GM19035 (cell line): ENCODE data around the gene PRRC2B.

Source experiments
- ATAC-seq: cut with Tn5 transposase; IDR thresholded peaks from one replicate; pipeline ENCODE4 v1.9.1; 2021; ENCODE audit not compliant: unreplicated experiment

Gene PRRC2B

DNA sequence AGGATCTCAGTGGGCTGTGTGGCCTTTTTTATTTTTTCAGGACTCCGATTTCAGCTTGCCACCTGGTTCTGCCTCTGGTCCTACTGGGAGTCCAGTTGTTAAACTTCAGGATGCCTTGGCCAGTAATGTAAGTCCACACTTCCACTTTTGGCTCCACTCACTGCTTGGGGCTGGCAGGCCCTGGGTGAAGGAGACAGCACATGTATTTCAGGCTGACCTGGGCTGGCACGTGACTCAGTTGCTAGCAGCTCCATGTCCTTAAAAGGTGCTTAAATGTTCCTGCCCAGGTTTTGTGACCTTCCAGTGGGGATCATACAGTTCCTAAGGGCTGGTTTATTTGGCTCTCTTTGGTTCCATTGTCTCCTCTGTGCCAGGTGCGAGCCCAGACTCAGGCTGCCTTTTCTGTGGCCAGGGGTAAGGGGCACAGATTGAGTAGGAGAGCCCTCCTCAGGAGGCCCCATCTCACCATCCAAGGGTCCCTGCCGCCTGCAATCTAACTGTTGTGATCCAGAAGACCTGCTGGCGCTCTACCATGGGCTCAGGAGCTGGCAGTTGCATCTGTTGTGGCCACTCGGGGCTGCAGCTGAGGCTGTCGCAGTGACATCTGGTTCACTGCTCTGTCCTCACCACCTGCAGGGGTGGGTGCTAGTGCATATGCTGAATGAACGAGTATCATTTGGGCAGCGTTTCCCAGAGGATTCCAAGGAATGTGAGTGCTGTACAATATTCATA is 89.6 kb downstream of the PRRC2B start:
- no peak for ATAC-seq

DNA sequence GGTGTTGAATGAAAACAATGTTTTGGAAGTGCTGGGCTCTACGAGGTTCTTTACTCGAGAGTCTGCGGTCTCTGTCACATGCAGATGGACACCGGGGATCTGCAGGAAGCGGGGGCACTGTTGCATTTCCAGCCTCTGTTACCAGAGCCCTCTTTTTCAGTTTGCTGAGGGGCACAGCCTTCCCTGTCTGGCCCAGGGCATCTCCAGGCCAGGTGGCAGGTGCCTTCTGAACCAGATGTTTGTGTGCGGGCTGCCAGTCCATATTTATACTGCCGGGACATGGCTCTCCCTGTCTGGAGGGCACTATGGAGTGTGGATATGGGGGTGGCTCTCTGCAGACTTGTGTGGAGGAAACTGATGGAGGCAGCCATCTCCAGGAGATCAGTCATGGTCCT is 90.2 kb downstream of the PRRC2B start:
- no peak for ATAC-seq

DNA sequence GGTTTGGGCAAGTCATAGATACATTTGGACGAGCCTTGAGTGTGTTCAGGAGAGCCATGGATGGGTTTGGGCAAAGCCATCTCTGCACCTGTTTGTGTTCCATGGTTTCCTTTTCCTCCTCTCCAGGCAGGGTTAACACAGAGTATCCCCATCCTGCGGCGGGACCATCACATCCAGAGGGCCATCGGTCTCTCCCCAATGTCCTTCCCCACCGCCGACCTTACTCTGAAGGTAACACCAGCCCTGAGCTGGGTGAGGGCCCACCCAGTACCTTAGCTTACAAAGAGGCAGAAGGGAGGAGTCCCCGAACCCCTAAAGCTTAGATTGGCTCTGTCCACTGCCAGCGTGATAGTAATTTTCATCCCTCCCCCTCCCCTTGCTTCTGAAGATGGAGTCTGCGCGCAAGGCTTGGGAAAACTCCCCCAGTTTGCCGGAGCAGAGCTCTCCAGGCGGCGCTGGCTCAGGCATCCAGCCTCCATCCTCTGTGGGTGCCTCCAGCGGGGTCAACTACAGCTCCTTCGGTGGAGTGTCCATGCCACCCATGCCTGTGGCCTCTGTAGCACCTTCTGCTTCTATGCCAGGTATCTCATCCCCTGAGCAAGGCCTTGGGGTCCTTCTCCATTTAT is 90.8 kb downstream of the PRRC2B start:
- ATAC-seq = no peak

DNA sequence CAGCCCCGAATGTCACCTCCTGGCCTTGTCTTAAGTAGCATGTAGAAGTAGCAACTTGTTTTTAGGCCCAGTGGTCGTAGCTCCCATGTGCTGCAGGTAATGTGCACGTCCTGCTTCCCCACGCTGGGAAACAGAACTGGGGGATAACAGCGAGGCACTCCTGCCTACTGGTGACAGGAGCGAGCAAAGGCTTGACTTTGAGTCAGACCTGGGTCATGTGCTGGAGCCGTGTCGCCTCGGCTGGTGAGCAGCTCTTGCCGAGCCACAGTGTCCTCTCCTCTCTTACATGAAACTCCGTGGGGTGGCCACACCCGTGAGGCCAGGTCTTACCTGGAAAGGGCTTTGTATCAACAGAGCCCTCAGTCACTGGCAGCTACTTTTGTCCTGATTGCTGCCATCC is 91.3 kb downstream of the PRRC2B start:
- no peak for ATAC-seq

DNA sequence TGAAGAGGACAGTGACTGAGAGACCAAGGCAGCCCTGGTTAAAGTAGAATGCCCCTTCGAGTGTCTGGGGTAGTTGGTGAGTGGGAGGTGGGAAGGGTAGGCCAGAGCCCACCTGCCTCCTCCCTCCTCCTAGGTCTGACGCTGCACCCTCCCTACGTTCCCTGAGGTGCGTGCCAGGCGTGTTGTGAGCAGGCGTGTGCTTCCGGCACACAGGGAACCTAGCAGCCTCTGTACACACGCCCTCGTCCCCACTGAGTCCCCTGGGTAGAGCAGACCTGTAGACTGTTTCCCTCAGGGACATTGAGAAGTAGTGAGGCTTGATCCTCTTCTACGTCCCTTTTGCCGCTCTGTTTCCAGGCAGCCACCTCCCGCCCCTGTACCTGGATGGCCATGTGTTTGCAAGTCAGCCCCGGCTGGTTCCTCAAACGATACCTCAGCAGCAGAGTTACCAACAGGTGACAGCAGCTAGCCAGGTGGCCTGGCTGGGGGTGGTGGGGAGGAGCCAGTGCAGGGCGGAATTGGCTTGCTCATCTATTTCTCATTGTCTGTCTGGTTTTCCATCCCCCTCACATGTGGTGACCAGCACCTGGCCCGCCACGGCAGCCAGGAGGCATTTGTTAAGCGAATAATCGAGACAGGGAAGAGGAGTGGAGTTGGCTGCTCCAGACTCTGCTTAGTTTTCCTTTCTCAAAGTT is 92.0 kb downstream of the PRRC2B start:
- no peak for ATAC-seq

DNA sequence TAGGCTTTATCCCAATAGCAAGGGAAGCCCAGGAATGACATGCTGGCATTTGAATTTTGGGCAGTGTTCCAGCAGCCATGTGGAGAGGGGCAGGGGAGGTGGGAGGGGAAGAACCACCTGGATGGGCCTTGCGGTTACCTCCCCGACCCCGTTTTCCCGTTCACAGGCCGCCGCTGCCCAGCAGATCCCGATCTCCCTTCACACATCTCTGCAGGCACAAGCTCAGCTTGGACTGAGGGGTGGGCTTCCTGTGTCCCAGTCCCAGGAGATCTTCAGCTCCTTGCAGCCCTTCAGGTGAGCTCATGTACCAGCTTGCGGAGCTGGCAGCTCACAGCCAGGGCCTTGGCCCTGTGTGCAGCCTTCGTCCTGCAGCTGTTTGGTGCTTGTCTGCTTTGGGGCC is 93.1 kb downstream of the PRRC2B start:
- no peak for ATAC-seq

DNA sequence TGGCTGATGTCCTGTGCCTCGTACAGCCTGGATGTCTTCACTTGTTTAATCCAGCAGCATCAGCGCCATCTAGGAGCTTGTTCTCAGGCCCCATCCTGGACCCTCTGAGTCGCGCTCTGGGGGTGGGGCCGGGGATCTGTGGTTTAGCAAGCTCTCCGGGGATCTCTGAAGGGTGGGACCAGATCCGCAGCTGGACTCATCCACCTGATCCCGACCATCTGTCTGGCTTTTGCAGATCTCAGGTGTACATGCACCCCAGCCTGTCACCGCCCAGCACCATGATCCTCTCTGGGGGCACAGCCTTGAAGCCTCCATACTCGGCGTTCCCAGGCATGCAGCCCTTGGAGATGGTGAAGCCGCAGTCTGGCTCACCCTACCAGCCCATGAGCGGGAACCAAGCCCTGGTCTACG is 93.7 kb downstream of the PRRC2B start:
- ATAC-seq = no peak

DNA sequence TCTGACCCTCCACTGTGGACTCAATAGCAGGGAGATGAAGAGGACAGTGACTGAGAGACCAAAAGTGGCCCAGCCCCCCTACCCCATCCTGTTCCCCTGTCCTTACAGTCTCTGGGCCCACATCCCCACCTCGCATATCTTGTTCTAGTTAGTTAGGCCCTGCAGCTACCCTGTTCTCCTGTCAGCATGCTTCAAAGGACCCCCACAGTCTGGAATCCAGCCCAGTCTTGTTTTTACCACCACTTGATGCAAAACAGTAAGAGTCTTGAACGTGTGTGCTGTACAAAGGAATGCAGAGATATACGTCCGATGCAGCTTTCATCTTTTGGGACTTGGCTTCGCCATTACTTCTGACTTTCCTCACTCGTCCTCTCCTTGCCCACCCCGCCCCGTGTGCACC is 96.6 kb downstream of the PRRC2B start:
- ATAC-seq = no peak

DNA sequence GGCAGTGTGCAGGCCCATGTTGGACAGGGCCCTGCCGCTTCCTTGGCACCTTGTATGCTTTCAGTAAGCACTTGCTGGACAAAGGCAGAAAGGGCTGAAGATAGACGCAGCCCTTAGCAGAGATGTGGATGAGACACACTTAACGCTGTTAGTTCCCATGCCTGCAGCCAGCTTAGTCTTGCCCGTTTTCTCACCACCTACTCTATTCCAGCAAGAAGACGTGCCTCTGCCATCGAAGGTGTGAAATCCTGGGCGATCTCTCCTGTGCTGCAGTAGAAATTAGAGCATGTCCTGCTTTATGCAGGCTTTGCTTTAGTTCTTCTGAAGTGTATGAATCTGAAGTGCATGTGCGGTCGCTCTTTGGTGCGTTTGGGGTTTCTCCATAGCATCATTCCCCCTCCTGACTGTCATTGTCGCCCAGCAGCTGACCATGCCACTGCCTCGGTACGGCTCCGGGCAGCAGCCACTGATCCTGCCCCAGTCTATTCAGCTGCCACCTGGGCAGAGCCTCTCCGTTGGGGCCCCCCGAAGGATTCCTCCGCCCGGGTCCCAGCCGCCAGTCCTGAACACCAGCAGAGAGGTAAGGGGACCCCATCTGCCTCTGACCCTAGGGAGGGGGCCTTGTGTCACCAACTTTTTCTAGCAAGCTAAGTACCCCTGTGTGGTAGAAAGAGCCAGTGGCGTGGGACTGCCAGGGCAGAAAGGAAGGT is 97.3 kb downstream of the PRRC2B start:
- no peak for ATAC-seq

DNA sequence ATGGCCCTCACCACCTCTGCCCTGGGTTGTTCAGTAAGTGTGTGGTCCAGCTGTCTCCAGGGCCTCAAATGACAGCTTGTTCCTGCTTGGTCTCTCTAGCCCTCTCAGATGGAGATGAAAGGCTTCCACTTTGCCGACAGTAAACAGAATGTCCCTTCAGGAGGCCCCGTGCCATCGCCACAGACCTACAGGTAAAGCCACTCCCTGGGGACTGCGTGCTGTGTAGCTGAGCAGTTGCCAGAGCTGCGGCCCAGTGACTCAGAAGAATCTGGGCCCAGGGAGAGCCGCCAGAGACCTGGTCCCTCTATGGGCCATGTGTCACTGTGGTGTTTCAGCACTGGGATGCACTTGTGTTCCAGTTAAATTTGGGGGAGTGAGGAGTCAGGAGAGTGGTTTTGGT is 98.2 kb downstream of the PRRC2B start:
- no peak for ATAC-seq

DNA sequence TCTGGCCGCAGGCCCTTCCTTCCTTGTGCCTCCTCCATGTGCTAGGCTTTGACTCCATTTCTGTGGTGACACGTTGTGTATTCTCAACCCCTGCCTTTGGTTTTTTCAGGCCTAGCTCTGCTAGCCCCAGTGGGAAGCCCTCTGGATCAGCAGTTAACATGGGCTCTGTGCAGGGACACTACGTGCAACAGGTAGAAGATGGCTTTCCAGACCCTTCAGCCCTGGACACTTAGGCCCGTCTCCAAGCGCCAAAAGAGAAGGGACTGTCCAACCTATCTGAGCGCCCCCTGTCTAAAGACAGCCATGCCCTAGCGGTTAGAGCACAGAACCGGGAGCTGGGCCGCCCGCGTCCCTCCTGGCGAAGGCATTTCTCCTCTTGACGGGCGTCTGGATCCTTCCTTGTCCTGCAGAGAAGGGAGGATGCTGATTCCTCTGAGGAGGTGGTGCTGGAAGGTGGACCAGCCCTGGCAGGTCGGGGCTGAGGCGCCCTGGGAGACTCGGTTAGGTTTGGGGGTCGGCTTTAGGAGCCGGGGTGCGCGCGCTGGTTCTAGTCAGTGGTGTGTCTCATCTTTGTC is 100.5 kb downstream of the PRRC2B start:
- no peak for ATAC-seq

DNA sequence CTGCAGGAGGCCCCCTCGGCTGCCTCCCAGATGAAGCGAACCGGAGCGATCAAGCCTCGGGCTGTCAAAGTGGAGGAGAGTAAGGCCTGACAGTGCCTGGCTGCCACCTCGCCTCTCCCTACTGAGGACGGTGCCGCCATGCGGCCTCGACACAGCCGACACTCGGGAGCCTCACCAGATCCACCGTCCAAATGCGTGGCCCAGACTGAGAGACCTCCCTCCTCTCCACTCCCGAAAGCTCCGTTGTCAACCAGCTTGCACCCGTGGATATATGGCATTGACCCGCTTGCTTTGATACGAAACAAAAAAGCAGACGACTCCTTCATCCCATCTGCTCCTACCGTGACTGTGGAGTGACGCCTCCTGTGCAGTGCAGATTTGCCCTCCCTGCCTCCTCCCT is 101.9 kb downstream of the PRRC2B start:
- ATAC-seq = no peak

DNA sequence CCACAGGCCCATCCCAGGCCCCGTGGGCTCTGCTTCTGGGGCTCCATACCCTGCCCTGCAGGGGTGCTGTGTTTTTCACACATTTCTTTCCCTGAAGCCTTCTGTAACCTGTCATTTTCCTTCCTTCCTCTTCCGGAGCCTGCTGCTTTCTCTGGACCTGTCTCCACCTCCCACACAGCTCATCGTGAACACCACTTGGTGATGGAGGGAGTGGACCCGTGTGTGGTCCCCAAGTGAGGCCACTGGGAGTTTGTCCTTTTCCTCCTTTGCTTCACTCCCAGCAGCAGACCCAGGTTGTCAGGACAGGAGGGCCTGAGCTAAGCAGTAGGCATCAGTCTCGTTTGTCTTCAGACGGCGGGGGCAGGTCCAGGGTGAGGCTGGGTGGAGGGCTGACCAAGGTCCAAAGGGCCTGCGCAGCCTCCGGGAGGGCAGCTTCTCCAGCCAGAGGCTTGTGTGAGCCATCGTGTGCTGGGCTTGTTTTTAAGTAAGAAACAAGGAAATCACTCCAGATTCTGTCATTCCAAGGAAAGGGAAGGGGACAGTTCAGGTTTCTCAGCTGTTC is 103.0 kb downstream of the PRRC2B start:
- ATAC-seq = no peak

DNA sequence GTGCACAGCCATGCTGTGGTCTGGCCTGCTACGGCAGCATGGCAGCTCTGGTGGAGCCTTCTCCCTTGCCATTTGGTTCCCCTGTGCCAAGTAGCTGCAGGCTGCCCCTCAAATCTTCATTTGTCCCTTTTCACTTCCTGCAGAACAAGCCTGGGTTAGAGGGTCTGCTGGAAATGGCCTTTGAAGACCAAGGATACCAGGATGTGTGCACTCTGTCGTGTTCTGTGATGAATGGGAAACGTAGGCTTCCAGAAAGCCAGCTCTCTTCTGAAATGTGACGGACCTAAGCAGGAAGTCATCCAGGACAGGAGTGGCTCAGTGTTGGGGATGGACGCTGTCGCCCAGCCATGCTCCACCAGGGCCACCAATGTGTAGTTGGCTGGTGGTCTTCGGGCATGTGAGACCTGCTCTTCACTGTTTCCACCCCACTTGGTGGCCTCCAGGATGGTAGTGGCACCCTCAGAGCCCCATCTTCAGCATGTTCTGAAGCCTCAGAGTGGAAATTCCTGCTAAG is 105.4 kb downstream of the PRRC2B start:
- ATAC-seq = no peak

DNA sequence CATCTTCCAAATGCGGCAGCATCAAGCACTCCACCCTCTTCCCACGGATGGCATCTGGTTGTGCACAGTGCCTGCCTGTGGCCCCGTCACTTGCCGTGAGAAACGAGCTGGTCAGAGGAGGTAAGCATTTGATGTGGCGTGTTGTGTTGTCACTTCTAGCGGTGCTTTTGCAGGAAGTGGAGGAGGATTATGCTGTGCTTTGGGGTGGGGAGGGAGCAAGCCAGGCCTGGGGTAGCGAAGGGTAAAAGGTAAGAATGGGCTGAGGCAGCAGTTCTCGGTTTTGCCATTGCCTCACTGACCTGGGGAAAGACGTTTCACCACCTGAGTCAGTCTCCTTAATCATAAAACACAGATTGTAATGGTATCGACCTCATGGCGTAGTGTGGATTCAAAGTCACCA is 106.5 kb downstream of the PRRC2B start:
- ATAC-seq = no peak

DNA sequence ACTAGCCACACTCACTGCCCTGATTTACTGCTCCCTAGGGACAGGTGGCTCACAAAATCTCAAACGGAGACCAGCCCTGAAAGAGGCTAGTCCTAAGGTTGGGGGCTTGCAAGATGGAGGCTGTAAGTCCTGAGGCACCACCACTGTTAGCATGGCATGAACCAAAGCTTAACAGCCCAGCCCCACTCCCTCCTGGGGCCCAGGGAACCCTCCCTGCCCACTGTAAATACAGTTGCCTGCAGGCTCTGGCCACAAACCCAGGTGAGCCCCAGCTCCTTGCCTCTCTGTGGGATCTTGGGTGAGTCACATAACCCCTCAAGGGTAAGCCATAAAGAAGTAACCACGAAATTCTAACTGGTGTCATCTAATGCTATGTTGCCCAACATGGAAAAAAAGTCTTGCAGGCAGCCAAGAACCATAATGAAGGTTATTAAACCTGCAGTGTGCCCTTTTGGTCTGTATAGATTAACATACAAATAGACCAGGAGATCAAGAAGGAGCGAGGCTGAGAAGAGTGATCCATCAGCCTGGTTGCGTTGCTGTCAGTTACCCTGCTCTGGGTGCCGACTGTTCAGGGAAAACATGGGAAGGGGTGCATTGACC is 107.2 kb downstream of the PRRC2B start:
- no peak for ATAC-seq

DNA sequence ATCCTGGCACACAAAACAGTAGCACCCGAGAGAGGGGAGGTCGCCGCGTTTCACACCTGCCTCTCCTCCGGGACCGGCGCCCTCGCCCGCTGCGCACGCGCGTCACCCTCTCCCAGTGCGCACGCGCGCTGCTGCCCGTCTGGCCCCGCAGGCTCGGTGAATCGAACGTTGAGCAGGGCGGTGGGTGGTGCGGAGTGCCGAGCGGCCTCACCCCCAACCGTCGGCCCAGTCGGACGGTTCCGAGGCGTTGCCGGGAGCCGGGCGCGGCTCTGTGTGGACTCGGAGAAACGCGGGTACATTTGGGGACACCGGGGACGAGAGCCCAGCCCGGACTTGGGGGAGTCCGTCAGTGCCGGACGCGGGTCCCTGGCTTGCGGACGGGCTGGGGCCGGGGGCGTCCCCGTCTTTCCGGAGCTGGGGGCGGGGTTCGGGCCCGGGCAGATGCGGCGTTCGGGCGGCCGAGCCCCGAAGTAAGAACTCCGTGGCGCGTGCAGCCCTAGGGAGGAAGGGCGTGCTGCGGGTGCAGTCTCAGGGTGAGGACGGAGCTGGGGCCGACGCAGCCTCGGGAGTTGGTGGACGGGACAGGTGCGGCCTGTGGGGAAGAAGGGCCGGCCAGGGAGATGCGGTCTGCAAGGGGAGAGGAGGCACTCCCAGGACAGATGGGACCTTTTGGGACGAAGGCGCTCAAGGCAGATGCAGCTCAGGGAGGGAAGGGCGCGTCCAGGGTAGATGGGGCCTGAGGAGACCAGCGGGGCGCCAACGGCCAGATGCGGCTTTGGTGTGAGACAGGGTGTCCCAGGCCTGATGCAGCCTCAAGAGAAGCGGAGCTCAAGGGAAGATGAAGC is 109.1 kb downstream of the PRRC2B start, which contains the start of gene POMT1:
POMT1 (plus strand) TSS at position 138 of the 845 bp plus-strand sequence. CDS start 1,301 bp downstream, outside the sequence.
- peak; percentile 74 for ATAC-seq

DNA sequence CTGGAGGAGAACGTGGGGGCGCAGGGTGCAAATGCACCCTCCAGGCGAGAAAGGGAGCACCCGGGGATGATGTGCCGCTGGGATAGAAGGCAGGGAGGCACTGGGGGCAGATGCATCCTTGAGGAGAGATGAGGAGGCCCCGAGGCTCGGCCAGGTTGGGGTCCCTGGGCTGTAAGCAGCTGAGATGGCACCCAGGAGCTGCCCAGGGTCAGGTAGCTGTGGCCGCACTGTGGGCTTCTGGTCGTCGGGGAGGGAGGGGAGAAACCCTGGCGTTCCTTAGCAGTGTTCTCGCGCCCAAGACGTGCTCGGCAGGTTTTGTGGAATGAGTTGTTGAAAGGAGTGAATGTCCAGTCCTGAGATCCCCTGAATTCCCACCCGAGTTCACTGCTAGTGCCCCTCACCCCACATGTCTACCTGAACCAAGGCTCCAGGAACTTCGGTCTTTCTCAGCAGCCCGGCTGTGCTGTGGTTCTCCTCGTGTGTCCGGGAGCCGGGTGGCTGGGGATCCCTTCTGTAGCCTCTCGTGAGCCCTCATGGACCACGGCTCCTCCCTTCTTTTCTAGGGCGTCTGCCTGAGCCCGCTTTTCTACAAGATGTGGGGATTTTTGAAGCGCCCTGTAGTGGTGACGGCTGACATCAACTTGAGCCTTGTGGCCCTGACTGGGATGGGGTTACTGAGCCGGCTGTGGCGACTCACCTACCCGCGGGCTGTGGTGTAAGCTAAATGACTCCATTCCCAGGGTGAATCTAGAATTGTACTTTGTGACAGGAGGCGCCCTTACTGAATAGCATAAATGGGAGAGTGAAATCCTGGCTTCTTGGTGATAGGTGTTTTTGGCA is 110.0 kb downstream of the PRRC2B start:
- no peak for ATAC-seq
